Inferior parietal cortex (tissue), 1 donor: ENCODE data around the gene PET100.

ENCODE experiments used
- DNase-seq: peaks from one replicate; pipeline ENCODE4 v3.0.0-alpha.2; 2016; ENCODE audit errors: extremely low spot score

The PET100 gene

DNA sequence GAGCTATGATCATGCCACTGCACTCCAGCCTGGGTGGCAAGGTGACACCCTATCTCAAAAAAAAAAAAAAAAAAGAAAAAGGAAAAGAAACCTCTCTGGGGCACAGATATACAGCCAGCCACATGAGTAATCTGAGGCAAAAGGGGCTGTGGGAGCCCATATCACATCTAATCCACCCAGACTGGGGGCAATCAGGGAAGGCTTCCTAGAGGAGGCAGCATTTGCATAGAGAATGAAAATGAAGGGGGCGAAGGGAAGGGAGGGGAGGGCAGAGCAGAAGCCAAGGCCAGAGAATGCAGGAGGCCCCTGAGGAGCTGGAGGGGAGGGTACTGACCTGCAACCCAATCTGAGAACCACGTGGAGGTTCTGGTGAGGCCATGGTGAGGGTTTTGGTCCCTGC is 20.6 kb downstream of the PET100 start:
- no peak for DNase-seq

DNA sequence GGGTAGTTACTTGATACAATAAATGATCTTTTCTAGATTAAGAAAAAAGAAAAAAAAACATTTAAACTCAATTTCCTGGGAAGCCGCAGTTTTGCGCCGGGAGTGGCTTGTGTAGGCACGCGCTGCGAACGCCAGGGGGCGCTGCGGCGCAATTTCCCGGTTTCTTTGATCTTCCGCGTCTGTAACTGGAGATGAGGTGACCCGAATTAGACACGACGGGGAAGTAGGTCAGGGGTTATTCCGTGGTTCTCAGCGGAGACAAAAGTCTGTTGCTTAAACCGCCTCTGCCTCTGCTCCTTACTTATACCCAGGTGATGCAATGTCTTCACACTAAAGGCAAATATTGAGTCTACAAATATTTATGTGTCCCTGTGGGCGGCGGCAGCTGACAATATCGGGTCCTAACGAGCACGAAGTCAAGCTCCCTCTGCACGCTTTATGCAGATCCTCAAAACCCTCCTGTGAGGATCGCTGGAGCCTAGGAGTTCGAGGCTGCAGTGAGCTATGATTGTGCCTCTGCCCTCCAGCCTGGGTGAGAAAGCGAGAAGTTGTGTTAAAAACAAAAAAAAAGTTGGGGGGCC is 22.6 kb downstream of the PET100 start:
- DNase-seq = peak; percentile 89

DNA sequence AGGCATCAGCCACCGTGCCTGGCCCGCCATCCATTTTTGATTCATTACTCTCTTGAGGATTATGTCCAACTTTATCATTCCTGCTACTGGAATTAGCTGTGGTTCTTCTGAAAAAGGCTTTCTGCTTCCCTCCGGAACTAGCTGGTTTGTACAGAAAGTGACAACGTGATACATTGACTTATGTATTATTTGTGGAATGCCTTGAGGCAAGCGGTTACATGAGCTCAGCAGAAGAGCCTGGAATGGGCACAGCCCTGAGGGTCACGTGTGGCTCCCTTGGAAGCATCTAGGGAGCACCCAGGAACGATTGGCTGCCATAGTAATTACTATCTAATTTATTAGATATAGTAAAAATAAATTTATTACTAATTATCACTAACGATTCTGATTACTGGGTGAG is 24.8 kb downstream of the PET100 start:
- no peak for DNase-seq

DNA sequence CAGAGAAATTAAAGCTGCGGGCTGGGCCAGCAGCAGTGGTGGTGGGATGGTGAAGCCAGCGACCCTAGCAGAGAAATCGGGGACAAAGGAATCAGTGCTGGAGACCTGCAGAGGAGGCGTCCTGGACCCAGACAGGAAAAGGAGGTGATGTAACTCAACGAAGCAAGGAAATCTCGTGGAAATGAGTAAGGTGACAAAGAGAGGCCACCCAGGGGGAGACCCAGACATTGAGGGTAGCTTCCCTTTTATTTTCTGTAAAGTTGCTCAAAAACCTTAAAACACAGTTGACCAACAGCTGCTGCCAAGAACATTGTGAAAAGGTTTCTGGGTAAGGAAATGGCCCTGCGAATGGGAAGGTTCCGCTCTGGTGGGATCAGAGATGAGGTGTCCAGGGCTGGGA is 26.0 kb downstream of the PET100 start:
- no peak for DNase-seq

DNA sequence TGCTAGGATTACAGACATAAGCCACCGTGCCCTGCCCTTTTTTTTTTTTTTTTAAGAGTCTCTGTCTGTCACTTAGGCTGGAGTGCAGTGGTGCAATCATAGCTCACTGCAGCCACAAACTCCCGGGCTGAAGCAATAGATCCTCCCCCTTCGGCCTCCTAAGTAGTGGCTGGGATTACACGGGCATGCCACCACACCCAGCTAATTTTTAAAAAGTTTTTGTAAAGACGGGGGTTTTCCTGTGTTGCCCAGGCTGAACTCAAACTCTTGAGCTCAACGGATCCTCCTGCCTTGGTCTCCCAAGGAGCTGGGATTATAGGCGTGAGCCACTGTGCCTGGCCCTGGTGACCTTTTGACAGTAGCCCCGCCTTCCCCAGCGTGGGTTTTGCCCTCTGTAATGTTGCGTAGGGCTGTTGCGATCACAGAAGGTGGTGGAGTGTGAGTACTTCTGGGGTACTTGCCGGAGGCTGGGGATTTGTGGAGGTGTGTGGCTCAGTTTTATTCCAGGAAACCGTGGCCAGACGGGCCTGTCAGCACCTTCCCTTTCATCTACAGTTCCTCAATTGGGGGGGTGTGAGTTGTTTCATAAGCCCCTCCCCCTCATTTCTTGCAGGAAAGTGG is 27.6 kb downstream of the PET100 start:
- DNase-seq = no peak

DNA sequence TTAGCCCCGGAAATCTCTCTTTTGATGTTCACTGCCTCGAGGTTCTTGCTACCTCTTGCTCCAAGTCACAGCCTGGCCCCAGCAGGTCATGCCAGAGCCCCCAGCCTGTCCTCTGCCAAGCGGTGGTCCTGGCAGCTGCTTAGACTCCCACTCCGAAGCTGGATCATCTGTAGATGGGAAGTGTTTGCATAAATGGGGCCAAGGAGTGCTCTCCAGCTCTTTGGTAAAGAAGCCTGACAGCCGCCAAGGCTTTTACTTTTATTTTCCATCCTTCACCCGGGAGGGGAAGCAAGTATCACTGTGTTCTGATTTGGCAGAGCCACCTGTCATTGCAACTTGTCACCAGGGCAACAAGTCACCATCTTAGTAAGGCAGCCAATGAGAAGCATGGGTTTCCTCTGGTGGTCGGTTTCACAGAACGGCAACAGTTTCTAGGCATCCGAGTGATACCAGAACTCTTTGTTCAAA is 28.7 kb downstream of the PET100 start:
- peak; percentile 53 for DNase-seq

DNA sequence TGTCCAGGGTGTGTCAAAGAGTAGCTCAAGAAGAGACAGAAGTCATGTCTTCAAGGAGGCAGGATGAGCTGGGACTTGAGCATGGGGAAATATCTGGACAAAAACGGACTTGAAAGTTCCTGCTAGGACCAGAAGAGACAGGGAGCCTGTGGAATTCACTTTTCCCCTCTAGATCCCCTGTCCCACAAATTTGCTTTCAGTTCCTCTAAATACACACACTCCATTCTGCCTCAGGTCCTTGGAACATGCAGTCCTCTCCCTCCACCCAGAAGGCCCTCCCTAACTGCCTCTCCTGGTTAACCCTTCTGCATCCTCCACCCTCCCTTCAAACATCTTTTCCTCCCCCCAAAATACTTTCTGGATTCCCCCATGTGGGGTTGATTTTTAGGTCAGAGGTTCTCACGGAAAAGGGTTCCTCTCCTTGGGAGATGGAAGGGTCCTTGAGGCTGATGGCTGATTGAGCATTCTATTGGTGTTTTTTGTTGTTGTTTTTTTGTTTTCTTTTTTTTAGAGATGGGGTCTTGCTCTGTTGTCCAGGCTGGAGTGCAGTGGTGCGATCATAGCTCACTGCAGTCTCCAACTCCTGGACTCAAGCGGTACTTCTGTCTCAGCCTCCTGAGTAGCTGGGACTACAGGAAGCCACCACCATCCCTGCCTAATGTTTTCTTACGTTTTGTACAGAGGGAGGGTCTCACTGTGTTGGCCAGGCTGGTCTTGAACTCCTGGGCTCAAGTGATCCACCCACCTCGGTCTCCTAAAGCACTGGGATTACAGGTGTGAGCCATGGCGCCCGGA is 32.3 kb downstream of the PET100 start:
- no peak for DNase-seq

DNA sequence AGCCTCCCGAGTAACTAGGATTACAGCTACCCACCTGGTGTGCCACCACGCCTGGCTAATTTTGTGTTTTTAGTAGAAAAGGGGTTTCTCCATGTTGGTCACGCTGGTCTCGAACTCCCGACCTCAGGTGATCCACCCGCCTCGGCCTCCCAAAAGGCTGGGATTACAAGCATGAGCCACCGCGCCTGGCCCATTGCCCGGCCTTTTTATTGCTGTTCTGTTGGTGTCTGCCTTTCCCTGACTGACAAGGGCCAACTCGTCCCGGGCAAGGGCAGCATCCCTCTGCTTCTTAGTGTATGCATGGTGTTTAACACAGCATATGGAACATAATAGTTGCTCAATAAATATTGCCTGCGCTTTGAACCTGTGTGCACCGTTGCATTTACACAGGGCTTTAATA is 33.1 kb downstream of the PET100 start:
- no peak for DNase-seq

DNA sequence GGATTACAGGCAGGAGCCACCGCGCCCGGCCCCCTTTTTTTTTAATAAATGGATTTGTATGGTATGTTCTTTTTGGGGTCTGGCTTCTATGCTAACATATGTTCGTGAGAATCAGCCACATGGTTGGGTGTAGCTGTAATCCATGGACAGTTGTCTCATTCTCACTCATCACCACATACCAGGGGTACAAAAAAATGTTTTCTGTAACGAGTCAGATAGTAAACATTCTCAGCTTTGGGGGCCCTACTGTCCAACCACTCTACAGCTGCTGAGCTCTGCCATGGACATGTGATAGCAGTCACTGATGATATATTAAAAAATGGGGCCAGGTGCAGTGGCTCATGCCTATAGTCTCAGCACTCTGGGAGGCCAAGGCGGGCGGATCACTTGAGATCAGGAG is 34.1 kb downstream of the PET100 start:
- no peak for DNase-seq

DNA sequence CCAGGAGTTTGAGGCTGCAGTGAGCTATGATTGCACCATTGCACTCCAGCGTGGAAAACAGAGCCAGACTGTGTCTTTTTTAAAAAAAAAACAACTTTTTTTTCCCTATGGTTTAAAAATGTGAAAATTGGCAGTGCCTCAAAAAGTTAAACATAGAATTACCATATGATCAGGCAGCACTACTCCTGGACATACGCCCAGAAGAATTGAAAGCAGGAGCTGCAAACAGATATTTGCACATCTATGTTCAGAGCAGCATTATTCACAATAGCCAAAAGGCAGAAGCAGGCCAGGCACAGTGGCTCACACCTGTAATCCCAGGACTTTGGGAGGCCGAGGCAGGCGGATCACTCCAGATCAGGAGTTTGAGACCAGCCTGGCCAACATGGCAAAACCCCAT is 35.5 kb downstream of the PET100 start:
- peak; percentile 68 for DNase-seq

DNA sequence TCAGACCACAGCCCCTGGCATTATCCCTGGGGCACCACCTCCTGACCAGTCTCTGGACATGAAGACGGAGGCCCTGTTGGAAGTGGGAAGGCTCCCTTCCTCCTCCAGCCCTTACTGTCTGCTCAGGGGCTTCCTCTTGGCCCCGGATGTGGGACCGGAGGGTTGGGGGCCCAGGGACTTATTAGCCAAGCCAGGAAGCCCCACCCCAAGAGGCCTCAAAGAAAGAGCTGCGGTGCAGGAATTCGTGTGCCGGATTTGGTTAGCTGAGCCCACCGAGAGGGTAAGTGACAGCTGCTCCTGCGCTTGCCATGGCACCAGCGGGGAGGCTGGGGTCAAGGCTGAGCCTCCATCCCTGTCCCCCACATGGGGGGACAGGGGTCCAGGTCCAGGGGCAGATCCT is 39.2 kb downstream of the PET100 start, which contains the start of gene RETN:
TSS of gene RETN (plus strand) at position 208 of the 400 bp plus-strand sequence. CDS start 278 bp downstream, outside the sequence.
- no peak for DNase-seq

DNA sequence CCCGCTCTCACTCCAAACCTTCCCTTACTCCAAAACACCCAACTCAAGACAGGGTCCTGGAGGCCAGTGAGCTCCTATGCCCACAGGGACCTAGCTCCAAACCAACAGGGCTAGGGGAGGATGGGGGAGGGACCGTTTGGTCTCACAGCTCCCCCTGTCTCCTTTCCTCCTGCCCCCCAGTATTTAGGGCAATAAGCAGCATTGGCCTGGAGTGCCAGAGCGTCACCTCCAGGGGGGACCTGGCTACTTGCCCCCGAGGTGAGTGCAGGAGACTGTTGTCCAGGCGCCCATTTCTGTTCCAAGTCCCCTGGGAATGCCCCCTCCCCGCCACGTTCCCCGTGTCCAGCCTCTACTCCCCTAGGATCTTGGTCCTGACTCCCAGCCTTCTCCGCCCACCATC is 40.0 kb downstream of the PET100 start:
- no peak for DNase-seq

DNA sequence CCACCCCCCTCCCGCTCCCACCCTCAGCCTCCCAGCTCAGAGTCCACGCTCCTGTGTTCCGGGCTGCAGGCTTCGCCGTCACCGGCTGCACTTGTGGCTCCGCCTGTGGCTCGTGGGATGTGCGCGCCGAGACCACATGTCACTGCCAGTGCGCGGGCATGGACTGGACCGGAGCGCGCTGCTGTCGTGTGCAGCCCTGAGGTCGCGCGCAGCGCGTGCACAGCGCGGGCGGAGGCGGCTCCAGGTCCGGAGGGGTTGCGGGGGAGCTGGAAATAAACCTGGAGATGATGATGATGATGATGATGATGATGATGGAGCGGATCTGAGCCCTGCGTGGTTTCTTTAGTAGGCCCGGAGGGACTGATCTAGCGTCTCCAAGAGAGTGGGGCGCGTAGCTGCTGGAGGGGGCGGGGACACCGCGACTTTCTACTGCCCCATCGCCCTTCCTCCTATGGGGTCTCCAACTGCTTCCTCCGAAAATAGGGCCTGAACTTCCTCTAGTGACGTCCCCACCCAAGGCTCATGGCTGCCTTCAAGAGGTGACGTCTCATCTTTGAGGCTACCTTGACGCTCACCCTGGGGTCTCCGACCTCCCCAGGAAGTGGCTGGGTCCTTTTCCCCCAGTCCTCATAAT is 40.7 kb downstream of the PET100 start:
- peak; percentile 17 for DNase-seq

DNA sequence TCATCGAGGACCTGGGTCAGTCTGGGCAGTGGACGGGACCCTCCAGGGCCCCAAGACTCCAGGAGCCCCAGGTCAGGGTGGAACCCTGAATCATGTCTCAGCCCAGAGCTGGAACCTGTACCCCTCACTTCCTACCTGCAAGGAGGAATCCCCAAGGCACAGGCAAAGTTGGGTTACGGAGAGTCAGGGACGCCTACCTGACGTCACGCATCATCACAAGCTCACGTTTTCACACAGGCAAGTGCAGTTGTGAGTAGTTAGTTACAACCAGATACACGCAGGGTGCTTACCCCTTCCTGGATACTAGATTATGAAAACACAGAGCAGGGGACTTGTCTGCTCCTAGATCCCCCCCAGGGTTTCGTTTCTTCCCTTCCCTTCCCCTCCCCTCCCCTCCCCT is 41.2 kb downstream of the PET100 start:
- no peak for DNase-seq

DNA sequence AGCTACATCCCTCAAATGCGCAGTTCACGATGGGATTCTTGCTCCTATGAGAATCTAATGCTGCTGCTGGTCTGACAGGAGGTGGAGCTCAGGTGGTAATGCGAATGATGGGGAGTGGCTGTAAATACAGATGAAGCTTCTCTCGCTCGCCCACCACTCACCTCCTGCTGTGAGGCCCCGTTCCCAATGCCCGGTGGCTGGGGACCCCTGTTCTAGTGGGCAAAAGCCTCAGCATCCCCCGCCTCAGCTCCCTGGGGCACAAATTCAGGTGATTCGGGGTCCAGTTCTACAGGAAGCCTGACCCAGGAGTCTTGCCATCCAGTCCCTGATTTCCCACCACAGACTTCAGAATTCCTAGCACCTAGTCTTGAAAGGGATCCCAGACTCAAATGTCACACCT is 42.9 kb downstream of the PET100 start:
- DNase-seq = no peak

DNA sequence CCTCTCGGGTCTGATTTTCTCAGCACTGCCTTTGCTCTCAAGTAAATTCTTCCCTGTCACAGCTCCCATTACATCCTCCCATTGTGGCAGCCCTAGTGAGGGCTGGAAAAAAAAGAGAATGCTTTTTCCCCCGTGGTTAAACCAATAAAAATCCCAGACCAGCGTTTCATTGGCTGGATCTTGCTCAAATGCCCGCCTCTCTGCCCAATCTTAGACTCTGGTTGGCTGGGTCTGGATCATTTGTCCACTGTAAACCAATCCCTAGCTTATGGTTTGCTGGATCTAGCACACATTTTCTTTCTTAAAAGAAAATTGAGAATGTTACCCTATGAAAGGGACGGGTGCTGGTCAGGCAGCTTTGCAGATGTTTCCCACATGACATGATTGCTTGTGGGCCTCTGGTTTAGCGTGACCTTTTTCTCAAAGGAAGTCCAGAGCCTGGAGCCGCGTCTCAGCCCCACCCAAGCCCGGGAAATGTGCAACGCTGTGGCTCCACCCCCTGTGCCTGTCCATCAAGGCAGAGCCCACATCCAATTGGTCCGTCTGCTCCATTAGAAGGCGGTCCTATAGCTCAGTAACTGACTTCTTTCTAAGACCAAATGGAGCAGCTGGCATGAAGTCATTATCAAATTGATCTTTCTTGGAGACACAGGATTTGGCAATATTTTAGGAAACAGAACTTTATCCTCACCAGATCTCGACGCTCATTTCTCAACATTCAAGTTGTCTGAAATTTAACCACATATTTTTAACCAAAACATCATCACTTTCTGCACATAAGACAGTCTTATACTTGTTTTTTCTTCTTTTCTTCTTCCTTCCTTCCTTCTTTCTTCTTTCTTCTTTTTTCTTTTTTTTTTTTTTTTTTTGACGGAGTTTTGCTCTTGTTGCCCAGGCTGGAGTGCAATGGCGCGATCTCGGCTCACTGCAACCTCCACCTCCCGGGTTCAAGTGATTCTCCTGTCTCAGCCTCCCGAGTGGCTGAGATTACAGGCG is 44.7 kb downstream of the PET100 start:
- peak; percentile 35 for DNase-seq

DNA sequence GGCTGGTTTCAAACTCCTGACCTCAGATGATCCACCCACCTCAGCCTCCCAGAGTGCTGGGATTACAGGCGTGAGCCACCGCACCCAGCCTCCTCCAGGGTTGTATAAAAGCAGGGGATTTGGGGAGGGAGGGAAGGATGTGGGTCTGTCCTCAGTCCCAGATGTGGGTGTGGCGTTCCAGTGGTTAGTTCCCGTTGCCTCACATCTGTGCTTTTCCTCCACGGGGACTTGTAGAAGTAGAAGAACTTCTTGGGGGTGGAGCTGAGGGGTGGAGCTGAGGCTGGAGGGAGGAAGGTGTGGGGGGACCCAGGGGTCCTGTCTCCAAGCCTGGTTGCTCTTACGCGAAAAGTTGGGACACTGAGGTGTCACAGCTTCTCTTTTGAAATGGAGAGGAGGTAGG is 46.8 kb downstream of the PET100 start:
- DNase-seq = no peak

DNA sequence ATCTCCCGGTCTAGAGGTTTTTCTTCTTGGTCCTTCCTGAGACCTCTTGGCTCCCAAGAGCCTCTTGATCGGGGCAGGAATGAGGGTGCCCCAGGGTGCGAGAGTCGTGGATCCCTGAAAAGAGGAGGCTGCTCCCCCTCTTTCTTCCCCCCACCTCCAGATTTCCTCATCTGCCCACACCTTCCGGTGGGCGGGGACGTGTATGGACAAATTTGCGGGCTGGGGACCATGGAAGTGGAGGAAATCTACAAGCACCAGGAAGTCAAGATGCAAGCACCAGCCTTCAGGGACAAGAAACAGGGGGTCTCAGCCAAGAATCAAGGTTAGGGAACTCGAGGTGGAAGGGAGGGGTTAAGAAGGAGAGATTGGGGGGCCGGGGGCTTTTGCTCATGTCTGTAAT is 47.3 kb downstream of the PET100 start, which contains the start of gene MCEMP1:
TSS of gene MCEMP1 (plus strand) at position 237 of the 400 bp plus-strand sequence. CDS start at position 268, 31 bp downstream.
- no peak for DNase-seq

DNA sequence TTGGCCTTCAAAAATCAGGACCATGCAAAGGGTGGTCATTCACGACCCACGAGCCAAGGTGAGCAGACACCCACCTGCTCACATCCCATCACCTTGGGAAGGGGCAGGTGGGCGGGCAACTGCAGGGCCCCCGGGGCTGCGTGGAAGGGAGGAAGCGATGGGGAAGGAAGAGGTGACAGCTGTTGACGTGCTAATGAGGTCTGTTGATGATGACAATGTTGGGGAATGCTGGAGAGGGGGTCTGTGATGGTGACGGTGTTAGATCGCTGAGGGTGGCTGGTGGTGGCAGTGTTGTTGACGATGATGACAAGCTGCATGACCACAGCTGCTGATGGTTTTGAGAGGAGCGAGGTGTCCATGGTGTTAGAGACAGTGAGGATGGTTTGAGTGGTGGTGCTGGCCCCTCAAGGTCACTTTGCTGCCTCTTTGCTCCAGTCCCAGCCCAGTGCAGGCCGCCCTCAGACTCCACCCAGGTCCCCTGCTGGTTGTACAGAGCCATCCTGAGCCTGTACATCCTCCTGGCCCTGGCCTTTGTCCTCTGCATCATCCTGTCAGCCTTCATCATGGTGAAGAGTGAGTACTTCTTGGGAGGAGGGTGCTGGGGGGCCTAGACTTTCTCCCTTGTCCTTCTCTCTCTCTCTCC is 48.2 kb downstream of the PET100 start:
- DNase-seq = no peak

DNA sequence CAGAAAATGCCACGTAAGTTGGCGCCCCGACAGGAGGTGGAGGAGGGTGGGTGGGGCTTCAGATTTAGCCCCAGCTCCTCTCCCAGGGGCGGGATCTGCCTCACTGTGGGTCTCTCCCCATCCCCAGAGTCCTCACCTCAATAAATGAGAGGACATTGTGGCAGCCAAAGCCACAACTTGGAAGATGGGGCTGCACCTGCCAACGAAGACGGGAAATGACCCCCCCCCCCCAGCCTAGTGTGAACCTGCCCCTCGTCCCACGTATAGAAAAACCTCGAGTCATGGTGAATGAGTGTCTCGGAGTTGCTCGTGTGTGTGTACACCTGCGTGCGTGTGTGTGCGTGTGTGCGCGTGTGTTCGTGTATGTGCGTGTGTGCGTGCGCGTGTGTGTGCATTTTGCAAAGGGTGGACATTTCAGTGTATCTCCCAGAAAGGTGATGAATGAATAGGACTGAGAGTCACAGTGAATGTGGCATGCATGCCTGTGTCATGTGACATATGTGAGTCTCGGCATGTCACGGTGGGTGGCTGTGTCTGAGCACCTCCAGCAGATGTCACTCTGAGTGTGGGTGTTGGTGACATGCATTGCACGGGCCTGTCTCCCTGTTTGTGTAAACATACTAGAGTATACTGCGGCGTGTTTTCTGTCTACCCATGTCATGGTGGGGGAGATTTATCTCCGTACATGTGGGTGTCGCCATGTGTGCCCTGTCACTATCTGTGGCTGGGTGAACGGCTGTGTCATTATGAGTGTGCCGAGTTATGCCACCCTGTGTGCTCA is 49.6 kb downstream of the PET100 start:
- DNase-seq = no peak
